ENCODE results near the gene RERGL.

DNA sequence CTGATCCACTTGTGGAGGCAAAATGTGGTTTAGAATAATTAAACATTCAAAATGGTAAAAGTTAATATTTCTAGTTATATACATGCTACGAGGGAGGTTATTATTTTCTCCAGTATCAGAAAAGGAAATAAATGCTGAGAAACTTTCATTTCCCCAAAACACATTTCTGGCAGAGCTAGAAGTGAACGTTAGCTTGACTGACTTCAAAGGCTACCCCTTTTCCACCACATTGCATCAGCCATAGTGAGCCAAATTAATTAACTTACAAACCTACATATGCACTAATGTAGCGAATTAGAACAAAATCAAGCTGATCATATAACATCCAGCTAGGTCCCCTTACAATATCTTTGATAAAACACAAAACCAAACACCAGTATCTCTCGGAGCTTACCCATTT, 49.3 kb upstream of the RERGL start:
- TF ChIP-seq POLR2A (IDR thresholded peaks at IDR 0.05), result no peak
- TF ChIP-seq, protein P1, sequence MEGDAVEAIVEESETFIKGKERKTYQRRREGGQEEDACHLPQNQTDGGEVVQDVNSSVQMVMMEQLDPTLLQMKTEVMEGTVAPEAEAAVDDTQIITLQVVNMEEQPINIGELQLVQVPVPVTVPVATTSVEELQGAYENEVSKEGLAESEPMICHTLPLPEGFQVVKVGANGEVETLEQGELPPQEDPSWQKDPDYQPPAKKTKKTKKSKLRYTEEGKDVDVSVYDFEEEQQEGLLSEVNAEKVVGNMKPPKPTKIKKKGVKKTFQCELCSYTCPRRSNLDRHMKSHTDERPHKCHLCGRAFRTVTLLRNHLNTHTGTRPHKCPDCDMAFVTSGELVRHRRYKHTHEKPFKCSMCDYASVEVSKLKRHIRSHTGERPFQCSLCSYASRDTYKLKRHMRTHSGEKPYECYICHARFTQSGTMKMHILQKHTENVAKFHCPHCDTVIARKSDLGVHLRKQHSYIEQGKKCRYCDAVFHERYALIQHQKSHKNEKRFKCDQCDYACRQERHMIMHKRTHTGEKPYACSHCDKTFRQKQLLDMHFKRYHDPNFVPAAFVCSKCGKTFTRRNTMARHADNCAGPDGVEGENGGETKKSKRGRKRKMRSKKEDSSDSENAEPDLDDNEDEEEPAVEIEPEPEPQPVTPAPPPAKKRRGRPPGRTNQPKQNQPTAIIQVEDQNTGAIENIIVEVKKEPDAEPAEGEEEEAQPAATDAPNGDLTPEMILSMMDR (IDR thresholded peaks at IDR 0.05), result no peak

Measured in adrenal gland (tissue), 5 donors.